OCI-LY1 (cell line): ENCODE measurements around the gene PTPRM.

Experiments used
- H2AFZ ChIP-seq: fragments of 200-600 bp; sonication (generic), shearing (Covaris generic); 2 replicates; pipeline ENCODE4 v1.6.0; 2014; ENCODE audit warnings: antibody characterized with exemption, mild to moderate bottlenecking, low read length
- H3F3A ChIP-seq: fragments of 200-600 bp; sonication (generic), shearing (Covaris generic); 2 replicates; pipeline ENCODE4 v1.6.0; 2014; ENCODE audit warnings: mild to moderate bottlenecking, antibody characterized with exemption, low read length, moderate library complexity; ENCODE audit not compliant: insufficient read depth
- H3K27ac ChIP-seq: fragments of 200-600 bp; sonication (generic); 2 replicates; pipeline ENCODE4 v1.5.1; 2014; ENCODE audit warnings: low read length, mixed run types, mild to moderate bottlenecking, low read depth; ENCODE audit not compliant: poor library complexity, severe bottlenecking
- H3K27me3 ChIP-seq: fragments of 200-600 bp; sonication (generic); 2 replicates; pipeline ENCODE4 v1.6.0; 2014; ENCODE audit warnings: antibody characterized with exemption, mild to moderate bottlenecking, low read length, moderate library complexity; ENCODE audit not compliant: insufficient read depth
- H3K36me3 ChIP-seq: fragments of 200-600 bp; sonication (generic); 2 replicates; pipeline ENCODE4 v1.6.1; 2014; ENCODE audit warnings: mild to moderate bottlenecking, antibody characterized with exemption, low read length, moderate library complexity, mixed read lengths; ENCODE audit not compliant: insufficient read depth
- H3K4me1 ChIP-seq: fragments of 200-600 bp; sonication (generic); 2 replicates; pipeline ENCODE4 v1.5.1; 2014; ENCODE audit warnings: mild to moderate bottlenecking, low read length, moderate library complexity; ENCODE audit not compliant: insufficient read depth, severe bottlenecking
- H3K4me2 ChIP-seq: fragments of 200-600 bp; sonication (generic), shearing (Covaris generic); 2 replicates; pipeline ENCODE4 v1.6.1; 2014; ENCODE audit warnings: low read length
- H3K4me3 ChIP-seq: fragments of 200-600 bp; sonication (generic); 2 replicates; pipeline ENCODE4 v1.5.1; 2014; ENCODE audit warnings: low read length, low read depth, mild to moderate bottlenecking, mixed read lengths; ENCODE audit not compliant: poor library complexity, severe bottlenecking
- H3K79me2 ChIP-seq: fragments of 200-600 bp; shearing (Covaris generic); 2 replicates; pipeline ENCODE4 v1.6.1; 2016; ENCODE audit warnings: mixed run types, low read length, mixed read lengths; ENCODE audit not compliant: insufficient read depth
- H3K9ac ChIP-seq: fragments of 200-600 bp; sonication (generic), shearing (Covaris generic); 2 replicates; pipeline ENCODE4 v1.6.1; 2014; ENCODE audit warnings: mild to moderate bottlenecking, low read length, mixed read lengths
- H3K9me2 ChIP-seq: fragments of 200-600 bp; sonication (generic), shearing (Covaris generic); 2 replicates; pipeline ENCODE4 v1.6.1; 2014; ENCODE audit warnings: low read depth, mild to moderate bottlenecking, low read length, mixed read lengths
- H3K9me3 ChIP-seq: fragments of 200-600 bp; shearing (Covaris generic); 2 replicates; pipeline ENCODE4 v1.6.1; 2014; ENCODE audit warnings: low read length, mixed read lengths
- H4K20me1 ChIP-seq: fragments of 200-600 bp; sonication (generic), shearing (Covaris generic); 2 replicates; pipeline ENCODE4 v1.6.0; 2016; ENCODE audit warnings: mild to moderate bottlenecking, low read length; ENCODE audit not compliant: insufficient read depth
- CTCF ChIP-seq: fragments of 200-600 bp; sonication (generic), shearing (Covaris generic); IDR thresholded peaks from 2 replicates; pipeline ENCODE4 v1.5.1; 2017; ENCODE audit warnings: mild to moderate bottlenecking, antibody characterized with exemption, low read length, moderate library complexity, mixed read lengths
- EZH2 ChIP-seq: fragments of 200-600 bp; sonication (generic), shearing (Covaris generic); IDR thresholded peaks from 2 replicates; pipeline ENCODE4 v1.8.0; 2017; ENCODE audit warnings: borderline replicate concordance, mixed run types, mild to moderate bottlenecking, antibody characterized with exemption, low read length, moderate library complexity, mixed read lengths

PTPRM gene

GRCh38 chr18:8427339-8427738 is 860.2 kb downstream of the PTPRM start:
- Histone ChIP-seq H3K9ac (no peak overlapping the region), H3K9me2 (no peaks in the 10 kb centered on the region), H3K79me2 (no peaks in the 10 kb centered on the region), H3K4me2 (no peak overlapping the region), H3K27me3 (no peaks in the 10 kb centered on the region; the same call in 1 of the 2 replicates), H3F3A (no peaks in the 10 kb centered on the region), H2AFZ (no peak overlapping the region), H3K36me3 (no peaks in the 10 kb centered on the region), H4K20me1 (no peaks in the 10 kb centered on the region), H3K4me1 (no peaks in the 10 kb centered on the region), H3K27ac (no peak overlapping the region), H3K4me3 (no peak overlapping the region), H3K9me3 (no peaks in the 10 kb centered on the region)
- TF ChIP-seq EZH2: no peak
- TF ChIP-seq CTCF: no peak

- TF ChIP-seq EZH2: no peak
- TF ChIP-seq CTCF: no peak
- H4K20me1 ChIP-seq: no peaks in the 10 kb centered on the region
- no peak overlapping the region for H2AFZ ChIP-seq
- no peaks in the 10 kb centered on the region for H3K4me1 ChIP-seq
- H3F3A ChIP-seq: no peaks in the 10 kb centered on the region
- H3K9ac ChIP-seq: no peak overlapping the region
- no peaks in the 10 kb centered on the region for H3K9me3 ChIP-seq
- H3K27ac ChIP-seq: no peak overlapping the region
- no peak overlapping the region for H3K4me2 ChIP-seq
- H3K27me3 ChIP-seq: no peaks in the 10 kb centered on the region; the same call in 1 of the 2 replicates
- no peaks in the 10 kb centered on the region for H3K79me2 ChIP-seq
- H3K4me3 ChIP-seq: no peak overlapping the region
- H3K9me2 ChIP-seq: no peaks in the 10 kb centered on the region
- no peaks in the 10 kb centered on the region for H3K36me3 ChIP-seq
Measured at GRCh38 chr18:8428951-8429350, 861.8 kb downstream of the PTPRM start.

DNA sequence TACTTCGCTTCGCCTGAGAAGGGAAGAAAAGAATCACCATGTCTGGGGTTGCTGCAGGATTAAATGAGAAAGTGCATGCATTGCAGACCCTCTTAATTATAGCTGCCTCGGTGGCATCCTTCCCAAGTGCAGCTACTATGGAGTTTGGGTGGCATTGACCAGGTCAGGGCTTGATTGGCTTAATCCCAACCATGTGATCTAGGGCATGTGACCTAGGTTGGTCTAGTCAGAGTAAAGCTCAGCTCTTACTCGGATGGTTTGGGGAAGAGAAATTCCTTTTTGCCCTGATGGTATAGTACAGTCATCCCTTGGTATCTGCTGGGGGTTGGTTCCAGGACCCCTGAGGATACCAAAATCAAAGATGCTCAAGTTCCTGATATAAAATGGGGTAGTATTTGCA is 863.9 kb downstream of the PTPRM start:
- H3K9me3 ChIP-seq: no peaks in the 10 kb centered on the region
- TF ChIP-seq EZH2 (no peak), CTCF (no peak)
- H2AFZ ChIP-seq: no peak overlapping the region
- H3K4me1 ChIP-seq: no peaks in the 10 kb centered on the region
- H3F3A ChIP-seq: no peaks in the 10 kb centered on the region
- no peak overlapping the region for H3K9ac ChIP-seq
- no peaks in the 10 kb centered on the region for H3K79me2 ChIP-seq
- H3K27ac ChIP-seq: no peak overlapping the region
- H4K20me1 ChIP-seq: no peaks in the 10 kb centered on the region
- H3K9me2 ChIP-seq: no peaks in the 10 kb centered on the region
- H3K4me2 ChIP-seq: no peak overlapping the region
- no peaks in the 10 kb centered on the region for H3K36me3 ChIP-seq
- no peak overlapping the region for H3K4me3 ChIP-seq
- H3K27me3 ChIP-seq: peaks cover 3% of the 10 kb centered on the region
